GM23338 (cell line): ENCODE measurements around the gene AARS2.
A peak's percentile ranks its signal among the peaks of the same experiment; 100 is the strongest.

Experiments
- CTCF ChIP-seq, 2 experiments: fragments of 200-600 bp in 1 of 2; sonication (generic) in 1 of 2; conservative IDR thresholded peaks; 2 replicates each; pipeline versions ENCODE4 v1.5.1 to v1.6.1; 2016 to 2017; ENCODE audit warnings: antibody characterized with exemption in 2 of 2, low read depth in 2 of 2, mild to moderate bottlenecking in 2 of 2, moderate library complexity in 1 of 2
- ETS1 ChIP-seq: IDR thresholded peaks from 2 replicates; pipeline ENCODE4 v1.6.1; 2016; ENCODE audit warnings: antibody characterized with exemption
- EZH2 ChIP-seq: fragments of 200-600 bp; sonication (generic); IDR thresholded peaks from one replicate; pipeline ENCODE4 v1.8.0; 2017; ENCODE audit warnings: antibody characterized with exemption, mild to moderate bottlenecking, low read depth; ENCODE audit not compliant: unreplicated experiment
- POLR2AphosphoS5 ChIP-seq: IDR thresholded peaks from 2 replicates; pipeline ENCODE4 v1.6.1; 2016; ENCODE audit warnings: antibody characterized with exemption, low read depth
- STAT1 ChIP-seq: IDR thresholded peaks from one replicate; pipeline ENCODE4 v1.6.1; 2016; ENCODE audit warnings: antibody characterized with exemption; ENCODE audit not compliant: unreplicated experiment

- no peak for TF ChIP-seq CTCF (conservative IDR thresholded peaks at IDR 0.05; ENCODE audit: low read depth in 2 of 2)
- TF ChIP-seq POLR2AphosphoS5 = 0 out of 2 replicates have a peak, but pooled peaks have one; percentile 35
- no peak for TF ChIP-seq STAT1
- TF ChIP-seq ETS1 = no peak
- no peak for TF ChIP-seq EZH2
Observed at GRCh38 chr6:44342489-44342888, 29.3 kb upstream of the AARS2 start, which contains the start of gene SPATS1.
